GM10266 (cell line): ENCODE data around the gene TEX26.

Experiments
- DNase-seq: peaks from one replicate; pipeline ENCODE4 v3.0.0; 2012; ENCODE audit errors: extremely low spot score
- TF ChIP-seq, protein P1 (sequence below): IDR thresholded peaks from 2 replicates; pipeline ENCODE4 v1.5.1; 2012; ENCODE audit warnings: mild to moderate bottlenecking, low read depth; ENCODE audit not compliant: control insufficient read depth, insufficient read depth; ENCODE audit errors: missing control alignments

The TEX26 gene

GRCh38 chr13:30991184-30991583, 58.7 kb downstream of the TEX26 start:
- TF ChIP-seq, protein P1, sequence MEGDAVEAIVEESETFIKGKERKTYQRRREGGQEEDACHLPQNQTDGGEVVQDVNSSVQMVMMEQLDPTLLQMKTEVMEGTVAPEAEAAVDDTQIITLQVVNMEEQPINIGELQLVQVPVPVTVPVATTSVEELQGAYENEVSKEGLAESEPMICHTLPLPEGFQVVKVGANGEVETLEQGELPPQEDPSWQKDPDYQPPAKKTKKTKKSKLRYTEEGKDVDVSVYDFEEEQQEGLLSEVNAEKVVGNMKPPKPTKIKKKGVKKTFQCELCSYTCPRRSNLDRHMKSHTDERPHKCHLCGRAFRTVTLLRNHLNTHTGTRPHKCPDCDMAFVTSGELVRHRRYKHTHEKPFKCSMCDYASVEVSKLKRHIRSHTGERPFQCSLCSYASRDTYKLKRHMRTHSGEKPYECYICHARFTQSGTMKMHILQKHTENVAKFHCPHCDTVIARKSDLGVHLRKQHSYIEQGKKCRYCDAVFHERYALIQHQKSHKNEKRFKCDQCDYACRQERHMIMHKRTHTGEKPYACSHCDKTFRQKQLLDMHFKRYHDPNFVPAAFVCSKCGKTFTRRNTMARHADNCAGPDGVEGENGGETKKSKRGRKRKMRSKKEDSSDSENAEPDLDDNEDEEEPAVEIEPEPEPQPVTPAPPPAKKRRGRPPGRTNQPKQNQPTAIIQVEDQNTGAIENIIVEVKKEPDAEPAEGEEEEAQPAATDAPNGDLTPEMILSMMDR: no peak
- DNase-seq: no peak

DNA sequence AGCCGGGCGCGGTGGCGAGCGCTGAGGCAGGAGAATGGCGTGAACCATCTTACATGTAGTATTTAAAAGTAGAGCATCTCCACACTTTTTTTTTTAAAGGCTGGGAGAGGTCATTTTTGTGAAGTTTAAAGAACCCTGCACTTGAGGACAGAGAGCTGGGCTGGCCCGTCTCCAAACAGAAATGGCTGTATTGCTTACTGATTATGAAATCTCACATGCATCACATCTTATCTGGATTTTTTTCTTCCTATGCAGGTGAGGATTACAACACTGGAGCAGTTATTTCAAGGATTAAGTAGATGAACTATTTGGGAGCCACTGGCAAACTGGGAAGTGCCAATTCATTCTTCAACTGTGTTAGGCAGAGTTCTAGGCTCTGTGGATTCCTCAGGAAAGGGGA, 59.5 kb downstream of the TEX26 start:
- TF ChIP-seq, protein P1: no peak
- no peak for DNase-seq

DNA sequence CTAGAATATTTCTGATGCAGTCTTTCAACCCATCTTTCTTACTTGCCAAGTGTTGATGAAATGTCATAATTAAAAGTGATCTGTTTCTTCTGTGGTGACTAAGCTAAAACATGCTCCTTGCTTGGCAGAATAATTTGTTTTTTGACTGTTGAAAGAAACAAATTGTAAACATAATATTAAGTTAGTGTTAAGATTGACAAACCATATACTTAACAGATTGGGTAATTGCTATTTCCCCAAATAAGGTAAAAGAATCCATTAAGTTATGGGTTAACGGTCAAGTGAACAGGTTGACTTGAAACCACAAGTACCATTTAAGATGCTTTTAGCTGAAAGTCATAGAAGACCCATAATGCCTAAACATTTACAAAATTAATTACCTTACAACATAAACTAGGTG, 62.9 kb downstream of the TEX26 start:
- TF ChIP-seq, protein P1: no peak
- DNase-seq: no peak

GRCh38 chr13:30997697-30998096, 65.2 kb downstream of the TEX26 start:
- no peak for DNase-seq
- TF ChIP-seq, protein P1: no peak

DNA sequence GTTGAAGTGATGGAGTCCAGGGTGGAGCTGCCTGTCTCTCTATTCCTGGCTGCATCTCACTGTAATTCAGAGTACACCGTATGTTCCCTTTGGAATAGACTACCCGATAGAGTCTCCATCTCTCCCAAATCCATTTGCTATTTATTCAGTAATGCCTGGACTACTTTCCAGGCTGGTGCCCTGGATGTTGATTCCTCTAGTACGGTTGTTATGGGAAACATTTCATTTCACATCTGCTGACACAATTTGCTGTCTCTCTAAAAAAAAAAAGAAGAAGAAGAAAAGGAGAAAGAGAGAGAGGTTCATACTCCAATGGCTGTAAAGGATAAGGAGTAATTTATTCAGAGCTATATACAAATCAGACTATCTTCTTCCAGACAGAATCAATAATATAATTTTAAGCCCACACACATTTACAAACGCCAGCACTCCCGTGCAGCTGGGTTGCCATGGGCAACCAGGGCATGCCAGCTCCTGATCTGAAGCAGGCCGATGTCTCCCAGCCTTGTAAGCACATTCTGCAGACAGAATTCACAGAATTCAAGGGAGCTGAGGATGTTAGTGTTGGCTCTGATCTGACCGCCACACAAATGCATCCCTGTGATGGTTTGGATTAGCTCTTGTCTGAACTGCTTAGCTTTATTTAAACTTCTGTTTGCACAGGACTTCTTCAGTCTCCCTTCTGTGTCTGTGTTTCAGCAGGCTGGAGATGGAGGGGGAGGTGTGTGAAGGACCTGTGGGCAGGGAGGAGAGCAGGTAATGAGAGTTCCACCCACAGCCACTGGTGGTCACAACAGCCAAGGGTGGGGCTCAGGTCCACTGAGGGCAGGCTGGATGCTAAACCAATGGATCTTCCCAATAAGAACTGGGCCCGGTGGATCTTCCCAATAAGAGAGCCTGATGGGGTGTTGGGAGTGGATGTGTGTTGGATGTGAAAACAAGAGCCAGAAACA, 66.0 kb downstream of the TEX26 start:
- no peak for DNase-seq
- TF ChIP-seq, protein P1: no peak

- no peak for DNase-seq
- TF ChIP-seq, protein P1: no peak
Observed at GRCh38 chr13:31000889-31001288, 68.4 kb downstream of the TEX26 start.

DNA sequence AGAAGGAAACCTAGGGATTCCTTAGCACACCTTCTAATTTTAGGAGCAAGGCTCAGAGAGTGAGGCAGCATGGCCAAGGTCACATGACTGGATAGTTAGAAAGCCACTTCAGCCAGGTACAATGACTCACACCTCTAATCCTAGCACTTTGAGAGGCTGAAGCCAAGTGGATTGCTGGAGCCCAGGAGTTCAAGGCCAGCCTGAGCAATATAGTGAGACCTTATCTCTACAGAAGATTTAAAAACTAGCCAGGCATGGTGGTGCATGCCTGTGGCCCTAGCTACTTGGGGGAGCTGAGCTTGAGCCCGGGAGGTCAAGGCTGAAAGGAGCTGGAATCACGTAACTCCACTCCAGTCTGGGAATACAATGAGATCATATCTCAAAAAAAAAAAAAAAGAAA, 69.2 kb downstream of the TEX26 start:
- TF ChIP-seq, protein P1: no peak
- no peak for DNase-seq
